SK-N-SH (cell line): ENCODE results near the gene KCNB1. TPM values are rescaled to one million over a fixed set of nuclear protein-coding genes. Genes with fewer than 3 reads are reported as not detected.

Experiments used
- CTCF ChIA-PET: fragments of 300-600, 350-600 bp; formaldehyde crosslinking; extraction: SDS; loops from one replicate; lab custom pipeline; 2021; lab: Yijun Ruan, JAX
- POLR2A ChIA-PET: fragments of 350-600 bp; sonication (Branson Sonifier 250); formaldehyde crosslinking; extraction: SDS; loops from one replicate; lab custom pipeline; 2020; ENCODE audit warnings: antibody characterized with exemption, inconsistent platforms; lab: Yijun Ruan, JAX
- DNase-seq: peaks from one replicate; pipeline ENCODE4 v3.0.0; 2012
- H2AFZ ChIP-seq: fragments of 200-600 bp; sonication (generic); 2 replicates; pipeline ENCODE4 v1.8.1; 2016; ENCODE audit warnings: antibody characterized with exemption, mild to moderate bottlenecking, low read depth
- H3F3A ChIP-seq: fragments of 200-600 bp; sonication (generic); replicated peaks from 2 replicates; pipeline ENCODE3; 2016; ENCODE audit warnings: antibody characterized with exemption, mild to moderate bottlenecking; ENCODE audit not compliant: insufficient read depth
- H3K27ac ChIP-seq, 2 experiments: fragments of 200-500 bp in 1 of 2; fragments of 200-600 bp in 1 of 2; sonication (Bioruptor generic) in 1 of 2; sonication (generic), shearing (Covaris generic) in 1 of 2; 2 replicates each; pipeline versions ENCODE4 v1.5.1 to v1.6.1; 2014 to 2016; ENCODE audit warnings: low read depth in 2 of 2, inconsistent platforms in 1 of 2, low read length in 1 of 2, mild to moderate bottlenecking in 1 of 2, mixed read lengths in 1 of 2
- H3K27me3 ChIP-seq: fragments of 200-600 bp; sonication (generic), shearing (Covaris generic); 2 replicates; pipeline ENCODE4 v1.6.1; 2016; ENCODE audit warnings: mixed run types; ENCODE audit not compliant: insufficient read depth
- H3K36me3 ChIP-seq, 2 experiments: fragments of 200-500 bp in 1 of 2; fragments of 200-600 bp in 1 of 2; sonication (Bioruptor generic) in 1 of 2; sonication (generic) in 1 of 2; replicated peaks in 1 of 2; 2 replicates each; pipeline versions ENCODE3 to v1.5.1; 2014 to 2016; ENCODE audit warnings: low read length in 1 of 2, mild to moderate bottlenecking in 1 of 2; ENCODE audit not compliant: insufficient read depth in 2 of 2, control insufficient read depth in 1 of 2
- H3K4me1 ChIP-seq, 2 experiments: fragments of 200-500 bp in 1 of 2; fragments of 200-600 bp in 1 of 2; sonication (Bioruptor generic) in 1 of 2; sonication (generic), shearing (Covaris generic) in 1 of 2; 2 replicates each; pipeline versions ENCODE4 v1.5.1 to v1.6.1; 2014 to 2016; ENCODE audit warnings: low read depth in 1 of 2, low read length in 1 of 2, mixed run types in 1 of 2; ENCODE audit not compliant: insufficient read depth in 2 of 2, control insufficient read depth in 1 of 2
- H3K4me2 ChIP-seq: fragments of 200-600 bp; sonication (generic), shearing (Covaris generic); 2 replicates; pipeline ENCODE4 v1.6.1; 2017; ENCODE audit warnings: mixed run types
- H3K4me3 ChIP-seq, 2 experiments: fragments of 200-500 bp in 1 of 2; fragments of 200-600 bp in 1 of 2; sonication (Bioruptor generic) in 1 of 2; sonication (generic), shearing (Covaris generic) in 1 of 2; 2 replicates each; pipeline versions ENCODE4 v1.5.1 to v1.8.1; 2014 to 2016; ENCODE audit warnings: low read depth in 2 of 2, inconsistent platforms in 1 of 2, low read length in 1 of 2, mild to moderate bottlenecking in 1 of 2, mixed read lengths in 1 of 2, moderate library complexity in 1 of 2
- H3K79me2 ChIP-seq: fragments of 200-600 bp; sonication (generic); 2 replicates; pipeline ENCODE4 v1.8.1; 2017; ENCODE audit warnings: mild to moderate bottlenecking; ENCODE audit not compliant: insufficient read depth
- H3K9ac ChIP-seq: fragments of 200-600 bp; sonication (generic); 2 replicates; pipeline ENCODE4 v1.6.1; 2017; ENCODE audit warnings: mixed run types
- H3K9me2 ChIP-seq: fragments of 200-600 bp; sonication (generic); 2 replicates; pipeline ENCODE4 v1.6.1; 2017; ENCODE audit warnings: mixed run types
- H3K9me3 ChIP-seq: fragments of 200-600 bp; sonication (generic); 2 replicates; pipeline ENCODE4 v1.6.1; 2017; ENCODE audit warnings: mixed run types, mild to moderate bottlenecking, moderate library complexity
- H4K20me1 ChIP-seq: fragments of 200-600 bp; sonication (generic); 2 replicates; pipeline ENCODE4 v1.6.1; 2017; ENCODE audit warnings: mild to moderate bottlenecking, mixed run types; ENCODE audit not compliant: insufficient read depth
- CHD2 ChIP-seq: fragments of 150-350 bp; IDR thresholded peaks from 2 replicates; pipeline ENCODE4 v1.6.1; 2018; ENCODE audit warnings: low read length; ENCODE audit not compliant: partially characterized antibody
- GATA2 ChIP-seq: sonication (generic); formaldehyde crosslinking; IDR thresholded peaks from 2 replicates; pipeline ENCODE4 v1.5.0; 2020; ENCODE audit warnings: mild to moderate bottlenecking, missing genetic modification reagents
- MEF2A ChIP-seq: IDR thresholded peaks from 2 replicates; pipeline ENCODE4 v1.4.0; 2012; ENCODE audit warnings: low read depth, borderline replicate concordance
- MXI1 ChIP-seq: IDR thresholded peaks from 2 replicates; pipeline ENCODE4 v1.6.1; 2012; ENCODE audit warnings: mild to moderate bottlenecking, low read depth, low read length, improper control_type of control experiment
- NFIC ChIP-seq: IDR thresholded peaks from 2 replicates; pipeline ENCODE4 v1.4.0; 2012; ENCODE audit warnings: borderline replicate concordance
- PBX3 ChIP-seq: IDR thresholded peaks from 2 replicates; pipeline ENCODE4; 2012
- RFX5 ChIP-seq: IDR thresholded peaks from 2 replicates; pipeline ENCODE4 v1.6.1; 2012; ENCODE audit warnings: mild to moderate bottlenecking, improper control_type of control experiment, low read length
- SIN3A ChIP-seq: IDR thresholded peaks from 2 replicates; pipeline ENCODE4 v1.6.1; 2012; ENCODE audit warnings: low read depth, mild to moderate bottlenecking, low read length, moderate library complexity, borderline replicate concordance
- TAF1 ChIP-seq: IDR thresholded peaks from 2 replicates; pipeline ENCODE4 v1.6.1; 2012; ENCODE audit warnings: low read depth, mild to moderate bottlenecking, low read length, moderate library complexity, borderline replicate concordance
- USF2 ChIP-seq: fragments of 150-350 bp; IDR thresholded peaks from 2 replicates; pipeline ENCODE4 v1.6.1; 2017; ENCODE audit warnings: antibody characterized with exemption, low read length, low read depth, borderline replicate concordance
- WGBS: methylation state at CpG from one replicate; pipeline ENCODE4 v1.1.6; 2017; ENCODE audit warnings: low lambda C conversion rate; 5-methylcytosine and 5-hydroxymethylcytosine counted together
- polyA plus RNA-seq, 3 experiments: library from polyadenylated mRNA; depleted of rRNA; stranded (reverse); fragments of >200 nt; gene quantifications; 2 replicates each; pipeline ENCODE4 v1.2.3, GENCODE V29; 2012
- TF ChIP-seq, protein P1 (sequence below): IDR thresholded peaks from 2 replicates; pipeline ENCODE4 v1.4.0; 2012; ENCODE audit warnings: low read depth, borderline replicate concordance
- TF ChIP-seq, protein P2 (sequence below): IDR thresholded peaks from 2 replicates; pipeline ENCODE4 v1.6.1; 2012; ENCODE audit warnings: mild to moderate bottlenecking, low read depth, low read length, moderate library complexity

The KCNB1 gene
- polyA plus RNA-seq, 1 of the 3 experiments (the other 2 are of a cell fraction) = 0.82 TPM

DNA sequence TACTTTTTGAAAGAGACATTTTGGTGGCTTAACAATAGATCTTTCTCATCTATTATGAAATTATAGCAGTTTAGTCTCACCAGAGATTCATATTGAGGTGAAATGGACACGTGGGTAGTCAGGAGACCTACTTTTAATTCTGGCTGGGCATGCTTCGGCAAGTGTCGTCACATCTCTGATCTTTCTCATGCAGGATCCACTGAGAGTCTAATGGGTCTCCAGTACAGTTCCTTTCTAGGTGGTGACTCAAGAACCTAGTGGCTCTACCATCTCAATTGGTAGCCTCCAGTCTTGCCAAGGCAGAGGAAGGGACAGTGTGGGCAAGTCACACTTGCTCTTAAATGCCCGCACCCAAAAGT is 94.9 kb downstream of the KCNB1 start:
- DNase-seq = no peak
- POLR2A ChIA-PET = no interaction called here
- H3K9me3 ChIP-seq = no peaks in the 10 kb centered on the region
- TF ChIP-seq USF2 (peak; percentile 39; the same call in 1 of the 2 replicates), PBX3 (no peak), GATA2 (CRISPR knock-in tag) (peak; percentile 0; the same call in 1 of the 2 replicates), RFX5 (peak; percentile 29; the same call in 1 of the 2 replicates)
- TF ChIP-seq, protein P1, sequence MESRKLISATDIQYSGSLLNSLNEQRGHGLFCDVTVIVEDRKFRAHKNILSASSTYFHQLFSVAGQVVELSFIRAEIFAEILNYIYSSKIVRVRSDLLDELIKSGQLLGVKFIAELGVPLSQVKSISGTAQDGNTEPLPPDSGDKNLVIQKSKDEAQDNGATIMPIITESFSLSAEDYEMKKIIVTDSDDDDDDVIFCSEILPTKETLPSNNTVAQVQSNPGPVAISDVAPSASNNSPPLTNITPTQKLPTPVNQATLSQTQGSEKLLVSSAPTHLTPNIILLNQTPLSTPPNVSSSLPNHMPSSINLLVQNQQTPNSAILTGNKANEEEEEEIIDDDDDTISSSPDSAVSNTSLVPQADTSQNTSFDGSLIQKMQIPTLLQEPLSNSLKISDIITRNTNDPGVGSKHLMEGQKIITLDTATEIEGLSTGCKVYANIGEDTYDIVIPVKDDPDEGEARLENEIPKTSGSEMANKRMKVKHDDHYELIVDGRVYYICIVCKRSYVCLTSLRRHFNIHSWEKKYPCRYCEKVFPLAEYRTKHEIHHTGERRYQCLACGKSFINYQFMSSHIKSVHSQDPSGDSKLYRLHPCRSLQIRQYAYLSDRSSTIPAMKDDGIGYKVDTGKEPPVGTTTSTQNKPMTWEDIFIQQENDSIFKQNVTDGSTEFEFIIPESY = no peak
- H3K9me2 ChIP-seq = no peaks in the 10 kb centered on the region
- H2AFZ ChIP-seq = 0 out of 2 replicates have a peak overlapping the region, but pooled peaks have one; percentile 36
- H3K4me3 ChIP-seq = no peak overlapping the region
- no peaks in the 10 kb centered on the region for H3K36me3 ChIP-seq
- CTCF ChIA-PET = interaction anchor here (0.8 to 8.7 kb wide), 5 partner anchors 10 to 148 kb away, joined by 3 to 141 read pairs (median 4); partner anchors contain the start of gene KCNB1
- H3K4me2 ChIP-seq = no peak overlapping the region
- H3K9ac ChIP-seq = no peak overlapping the region
- H4K20me1 ChIP-seq = no peaks in the 10 kb centered on the region
- H3K27ac ChIP-seq = peak overlapping the region in 1 of 2 experiments; percentile 98; a peak in 2 of 4 replicates
- H3K4me1 ChIP-seq = peaks cover 0 to 40% of the 10 kb centered on the region in 2 experiments; a peak in 2 of 4 replicates
- no peaks in the 10 kb centered on the region for H3K27me3 ChIP-seq
- 58% methylated on average over 4 of the region's 4 CpGs for WGBS
- H3F3A ChIP-seq = no peaks in the 10 kb centered on the region
- H3K79me2 ChIP-seq = no peaks in the 10 kb centered on the region

GRCh38 chr20:49386848-49387580 is 95.5 kb downstream of the KCNB1 start:
- peaks cover 0 to 42% of the 10 kb centered on the region in 2 experiments; a peak in 2 of 4 replicates for H3K4me1 ChIP-seq
- ChIA-PET POLR2A (no interaction called here), CTCF (interaction anchor here (0.8 to 8.7 kb wide), 7 partner anchors 9 to 148 kb away, joined by 3 to 141 read pairs (median 4); partner anchors contain the start of gene KCNB1)
- H2AFZ ChIP-seq = 0 out of 2 replicates have a peak overlapping the region, but pooled peaks have one; percentile 36
- no peaks in the 10 kb centered on the region for H3K79me2 ChIP-seq
- WGBS = 22% methylated on average over 6 of the region's 6 CpGs
- no peaks in the 10 kb centered on the region for H3K9me2 ChIP-seq
- H3K4me3 ChIP-seq = no peak overlapping the region
- no peaks in the 10 kb centered on the region for H3K9me3 ChIP-seq
- DNase-seq = peak; percentile 68
- no peak overlapping the region for H3K9ac ChIP-seq
- H3K27me3 ChIP-seq = no peaks in the 10 kb centered on the region
- peak overlapping the region in 1 of 2 experiments; percentile 98; a peak in 2 of 4 replicates for H3K27ac ChIP-seq
- H3K4me2 ChIP-seq = no peak overlapping the region
- no peaks in the 10 kb centered on the region for H3K36me3 ChIP-seq
- no peaks in the 10 kb centered on the region for H3F3A ChIP-seq
- H4K20me1 ChIP-seq = no peaks in the 10 kb centered on the region
- TF ChIP-seq RFX5 (no peak), CHD2 (peak; percentile 70), NFIC (no peak), MXI1 (peak; percentile 24; the same call in 1 of the 2 replicates), TAF1 (no peak), MEF2A (no peak), SIN3A (no peak)
- TF ChIP-seq, protein P1 = no peak
- TF ChIP-seq, protein P2, sequence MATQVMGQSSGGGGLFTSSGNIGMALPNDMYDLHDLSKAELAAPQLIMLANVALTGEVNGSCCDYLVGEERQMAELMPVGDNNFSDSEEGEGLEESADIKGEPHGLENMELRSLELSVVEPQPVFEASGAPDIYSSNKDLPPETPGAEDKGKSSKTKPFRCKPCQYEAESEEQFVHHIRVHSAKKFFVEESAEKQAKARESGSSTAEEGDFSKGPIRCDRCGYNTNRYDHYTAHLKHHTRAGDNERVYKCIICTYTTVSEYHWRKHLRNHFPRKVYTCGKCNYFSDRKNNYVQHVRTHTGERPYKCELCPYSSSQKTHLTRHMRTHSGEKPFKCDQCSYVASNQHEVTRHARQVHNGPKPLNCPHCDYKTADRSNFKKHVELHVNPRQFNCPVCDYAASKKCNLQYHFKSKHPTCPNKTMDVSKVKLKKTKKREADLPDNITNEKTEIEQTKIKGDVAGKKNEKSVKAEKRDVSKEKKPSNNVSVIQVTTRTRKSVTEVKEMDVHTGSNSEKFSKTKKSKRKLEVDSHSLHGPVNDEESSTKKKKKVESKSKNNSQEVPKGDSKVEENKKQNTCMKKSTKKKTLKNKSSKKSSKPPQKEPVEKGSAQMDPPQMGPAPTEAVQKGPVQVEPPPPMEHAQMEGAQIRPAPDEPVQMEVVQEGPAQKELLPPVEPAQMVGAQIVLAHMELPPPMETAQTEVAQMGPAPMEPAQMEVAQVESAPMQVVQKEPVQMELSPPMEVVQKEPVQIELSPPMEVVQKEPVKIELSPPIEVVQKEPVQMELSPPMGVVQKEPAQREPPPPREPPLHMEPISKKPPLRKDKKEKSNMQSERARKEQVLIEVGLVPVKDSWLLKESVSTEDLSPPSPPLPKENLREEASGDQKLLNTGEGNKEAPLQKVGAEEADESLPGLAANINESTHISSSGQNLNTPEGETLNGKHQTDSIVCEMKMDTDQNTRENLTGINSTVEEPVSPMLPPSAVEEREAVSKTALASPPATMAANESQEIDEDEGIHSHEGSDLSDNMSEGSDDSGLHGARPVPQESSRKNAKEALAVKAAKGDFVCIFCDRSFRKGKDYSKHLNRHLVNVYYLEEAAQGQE = no peak
